C4-2B (cell line): ENCODE data around the gene IFT20.

Experiments used
- ZFX ChIP-seq: fragments of 450-650 bp; IDR thresholded peaks from 2 replicates; pipeline ENCODE4 v1.6.1; 2017
- TF ChIP-seq, protein P1 (sequence below): fragments of 450-650 bp; conservative IDR thresholded peaks from 2 replicates; pipeline ENCODE4 v1.5.1; 2017; ENCODE audit warnings: mild to moderate bottlenecking

DNA sequence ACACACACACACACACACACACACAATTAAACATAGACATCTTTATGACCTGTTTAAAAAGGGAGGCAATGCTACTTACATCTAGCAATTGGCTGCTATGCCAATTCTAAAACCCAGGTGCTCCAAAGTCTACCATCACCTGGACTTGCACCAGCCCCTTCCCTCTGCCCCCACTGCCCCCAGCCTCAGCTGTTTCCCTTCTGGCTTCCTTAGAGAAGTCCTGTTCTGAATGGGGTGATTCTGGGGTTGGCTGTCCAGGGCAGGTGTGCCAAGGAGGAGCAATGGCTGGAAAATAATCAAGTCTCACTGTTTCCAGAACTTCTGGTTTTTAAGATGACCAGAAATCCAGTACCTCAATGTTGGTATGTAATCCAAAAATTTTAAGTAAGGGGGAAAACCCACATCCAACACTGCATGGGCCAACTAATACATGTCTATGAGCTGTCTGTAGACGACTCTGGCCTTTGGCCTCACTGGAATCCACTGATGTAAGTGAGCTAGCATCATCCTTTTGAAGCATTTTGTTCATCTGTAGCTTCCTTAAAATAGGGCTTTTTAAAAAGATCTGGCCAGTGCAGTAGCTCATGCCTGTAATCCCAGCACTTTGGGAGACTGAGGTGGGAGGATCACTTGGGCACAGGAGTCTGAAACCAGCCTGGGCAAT is 2.1 kb downstream of the IFT20 start:
- TF ChIP-seq, protein P1, sequence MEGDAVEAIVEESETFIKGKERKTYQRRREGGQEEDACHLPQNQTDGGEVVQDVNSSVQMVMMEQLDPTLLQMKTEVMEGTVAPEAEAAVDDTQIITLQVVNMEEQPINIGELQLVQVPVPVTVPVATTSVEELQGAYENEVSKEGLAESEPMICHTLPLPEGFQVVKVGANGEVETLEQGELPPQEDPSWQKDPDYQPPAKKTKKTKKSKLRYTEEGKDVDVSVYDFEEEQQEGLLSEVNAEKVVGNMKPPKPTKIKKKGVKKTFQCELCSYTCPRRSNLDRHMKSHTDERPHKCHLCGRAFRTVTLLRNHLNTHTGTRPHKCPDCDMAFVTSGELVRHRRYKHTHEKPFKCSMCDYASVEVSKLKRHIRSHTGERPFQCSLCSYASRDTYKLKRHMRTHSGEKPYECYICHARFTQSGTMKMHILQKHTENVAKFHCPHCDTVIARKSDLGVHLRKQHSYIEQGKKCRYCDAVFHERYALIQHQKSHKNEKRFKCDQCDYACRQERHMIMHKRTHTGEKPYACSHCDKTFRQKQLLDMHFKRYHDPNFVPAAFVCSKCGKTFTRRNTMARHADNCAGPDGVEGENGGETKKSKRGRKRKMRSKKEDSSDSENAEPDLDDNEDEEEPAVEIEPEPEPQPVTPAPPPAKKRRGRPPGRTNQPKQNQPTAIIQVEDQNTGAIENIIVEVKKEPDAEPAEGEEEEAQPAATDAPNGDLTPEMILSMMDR, result no peak
- TF ChIP-seq ZFX, result no peak
